GM18951 (cell line): Measurements from ENCODE around the gene LRP1.

Source experiments
- POLR2A ChIP-seq: IDR thresholded peaks from 4 replicates; pipeline ENCODE4 v1.6.1; 2011; ENCODE audit warnings: mild to moderate bottlenecking; ENCODE audit not compliant: insufficient read length, insufficient read depth; ENCODE audit errors: extremely low read depth
- in situ Hi-C: fragments of 300-500 bp; cut with MboI; formaldehyde crosslinking; loops from one replicate; pipeline ENCODE4 v1.12.0; 2022; ENCODE audit warnings: low sequenced_read_pairs, mixed read lengths, inconsistent platforms; ENCODE audit not compliant: unreplicated experiment

The LRP1 gene

GRCh38 chr12:57111031-57111734, 17.1 kb upstream of the LRP1 start, which contains the start of gene STAT6:
Gene STAT6, minus strand, starts transcription at chr12:57111362. Its CDS starts 3,084 bp downstream, at chr12:57108278.
- peak; percentile 70 for TF ChIP-seq POLR2A
- in situ Hi-C loops, result loop anchor here (10.0 kb wide), 1 partner anchor 106 kb away; the partner anchor contains the start of gene ZBTB39

DNA sequence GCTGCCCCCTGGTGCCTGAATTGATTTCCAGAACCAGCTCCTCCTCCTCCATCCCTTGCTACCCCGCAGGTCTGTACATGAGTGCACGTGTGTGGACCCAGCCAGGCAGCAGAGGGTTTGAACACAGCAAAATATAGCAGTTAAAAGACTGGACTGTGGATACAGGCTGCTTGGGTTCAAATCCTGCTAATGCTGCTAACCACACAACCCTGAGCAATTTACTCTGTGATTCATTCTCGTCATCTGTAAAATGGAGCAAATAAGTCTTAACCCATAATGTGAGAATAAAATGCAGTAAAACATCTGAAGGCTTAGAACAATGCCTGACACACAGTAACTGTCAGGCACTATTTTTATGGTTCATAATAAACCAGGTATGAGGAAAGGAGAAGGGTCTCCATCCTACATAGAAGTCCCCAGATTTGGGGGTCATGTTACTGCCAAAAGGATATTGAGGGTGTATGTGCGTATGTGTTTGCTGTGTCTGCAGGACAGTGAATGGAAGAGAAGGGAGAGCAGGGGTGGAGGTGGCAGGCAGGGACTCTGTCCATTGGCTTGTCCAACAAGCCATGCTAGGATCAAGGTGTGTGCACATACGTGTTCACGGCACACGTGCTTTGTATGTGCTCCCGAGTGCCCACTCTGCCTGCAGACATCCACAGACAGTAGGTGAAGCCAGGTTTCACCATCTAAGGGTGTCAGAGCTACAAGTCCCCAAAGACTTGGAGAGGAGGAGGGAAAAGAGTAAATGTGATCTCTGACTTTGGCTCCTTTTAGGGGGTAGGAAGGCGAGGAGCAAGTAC, 15.6 kb upstream of the LRP1 start:
- no peak for TF ChIP-seq POLR2A
- in situ Hi-C loops, result loop anchor here (10.0 kb wide), 1 partner anchor 108 kb away; the partner anchor contains the start of gene ZBTB39

DNA sequence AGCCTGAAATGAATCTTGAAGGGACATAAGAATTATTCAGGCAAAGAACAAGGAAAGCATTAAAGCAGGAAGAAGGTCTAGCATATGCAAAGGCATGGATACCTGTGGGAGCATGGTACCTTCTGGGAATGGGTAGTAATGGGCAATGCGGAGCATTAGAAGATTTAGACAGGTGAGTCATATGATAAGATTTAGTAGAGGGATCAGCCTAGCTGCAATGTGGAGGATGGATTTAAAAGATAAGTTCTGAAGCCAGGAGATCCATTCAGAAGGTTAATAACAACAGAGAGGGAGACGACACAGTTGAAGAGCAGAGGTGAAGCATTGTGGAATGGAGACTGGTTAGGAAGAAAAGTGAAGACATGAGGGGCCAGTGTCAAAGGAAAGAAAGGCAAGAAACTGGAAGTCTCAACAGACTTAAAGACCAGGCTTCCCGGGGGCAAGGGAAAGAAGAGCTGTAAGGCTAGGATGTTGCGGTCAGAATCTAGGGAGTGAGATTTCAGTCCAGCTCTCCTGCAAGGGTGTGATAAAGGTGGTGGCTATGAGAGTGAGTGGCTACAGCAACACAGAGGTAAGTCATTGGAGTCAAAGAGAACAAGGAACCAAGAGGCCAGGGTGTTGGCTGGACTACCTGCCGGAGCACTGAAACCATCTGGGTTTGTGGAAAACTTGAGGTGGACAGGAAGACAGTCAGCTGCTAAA, 11.6 kb upstream of the LRP1 start:
- in situ Hi-C loops, result loop anchor here (10.0 kb wide), 1 partner anchor 112 kb away; the partner anchor contains the start of gene ZBTB39

GRCh38 chr12:57118711-57119271, 9.5 kb upstream of the LRP1 start:
- no peak for TF ChIP-seq POLR2A
- in situ Hi-C loops, result loop anchor here (10.0 kb wide), 1 partner anchor 114 kb away; the partner anchor contains the start of gene ZBTB39

More for the DNA sequence above, 11.6 kb upstream of the LRP1 start:
- no peak for TF ChIP-seq POLR2A

DNA sequence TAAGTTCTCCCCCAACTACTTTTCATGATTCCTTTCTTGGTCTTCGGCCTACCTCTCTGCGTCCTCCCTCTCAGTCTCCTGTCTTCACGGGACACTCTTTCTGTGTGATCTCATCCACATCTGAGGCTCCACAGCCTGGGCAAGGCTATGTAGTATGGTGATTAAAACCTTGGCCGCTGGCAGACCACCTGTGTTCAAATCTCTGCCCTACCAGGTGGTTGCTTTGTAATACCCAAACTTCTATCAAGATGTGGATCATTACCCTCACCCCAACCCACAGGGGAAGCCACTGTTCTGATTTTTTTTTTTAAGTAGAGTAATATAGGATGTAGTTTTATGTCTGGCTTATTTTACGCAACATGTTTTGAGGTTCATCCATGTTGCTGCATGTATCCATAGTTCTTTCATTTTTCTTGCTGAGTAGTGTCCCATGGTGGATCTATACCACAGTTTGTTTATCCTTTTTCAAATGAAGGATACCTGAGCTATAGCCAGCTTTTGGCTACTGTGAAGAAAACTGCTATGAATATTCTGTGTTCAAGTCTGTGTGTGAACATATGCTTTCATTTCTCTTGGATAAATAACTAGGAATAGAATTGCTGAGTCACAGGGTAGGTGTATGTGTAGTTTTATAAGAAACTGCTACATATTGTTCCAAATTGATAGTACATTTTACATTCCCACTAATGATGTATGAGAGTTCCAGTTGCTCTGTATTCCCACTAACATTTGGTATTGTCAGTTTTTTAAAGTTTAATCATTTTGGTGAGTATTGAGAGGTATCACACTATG, 8.8 kb upstream of the LRP1 start:
- in situ Hi-C loops, result loop anchor here (5.0 to 10.0 kb wide), 2 partner anchors 58 to 115 kb away; partner anchors contain the start of gene ZBTB39
- no peak for TF ChIP-seq POLR2A

GRCh38 chr12:57120718-57121117, 7.6 kb upstream of the LRP1 start:
- in situ Hi-C loops, result loop anchor here (5.0 kb wide), 1 partner anchor 57 kb away; no protein-coding TSS in a partner anchor

DNA sequence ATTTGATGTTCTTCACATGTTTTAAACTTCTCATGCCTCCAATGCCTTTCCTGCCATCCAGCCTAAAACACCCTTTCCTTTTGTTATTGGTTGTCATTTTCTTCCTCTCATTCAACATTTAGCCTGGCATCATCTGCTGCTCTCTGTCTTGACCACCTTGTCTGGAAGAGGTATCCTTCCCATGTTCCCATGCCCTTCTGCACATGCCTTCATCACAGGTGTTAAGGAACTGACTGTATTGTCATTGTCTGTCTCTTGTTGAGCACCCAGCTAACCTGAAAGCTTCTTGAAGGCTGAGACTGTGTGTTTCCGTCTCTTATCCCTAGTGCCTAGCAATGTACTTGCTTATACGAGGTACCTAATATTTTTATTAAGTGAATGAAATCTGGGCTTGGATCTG, 4.5 kb upstream of the LRP1 start:
- TF ChIP-seq POLR2A, result no peak
- in situ Hi-C loops, result loop anchor here (5.0 kb wide), 1 partner anchor 53 kb away; no protein-coding TSS in a partner anchor

- in situ Hi-C loops, result loop anchor here (5.0 kb wide), 1 partner anchor 53 kb away; no protein-coding TSS in a partner anchor
These were observed 3.9 kb upstream of the LRP1 start for GRCh38 chr12:57124261-57124877.

GRCh38 chr12:57126061-57126460, 2.2 kb upstream of the LRP1 start:
- in situ Hi-C loops, result no loop called here
- no peak for TF ChIP-seq POLR2A

More at GRCh38 chr12:57124261-57124877, 3.9 kb upstream of the LRP1 start:
- no peak for TF ChIP-seq POLR2A

GRCh38 chr12:57126561-57126960, 1.7 kb upstream of the LRP1 start:
- no peak for TF ChIP-seq POLR2A
- in situ Hi-C loops, result no loop called here

DNA sequence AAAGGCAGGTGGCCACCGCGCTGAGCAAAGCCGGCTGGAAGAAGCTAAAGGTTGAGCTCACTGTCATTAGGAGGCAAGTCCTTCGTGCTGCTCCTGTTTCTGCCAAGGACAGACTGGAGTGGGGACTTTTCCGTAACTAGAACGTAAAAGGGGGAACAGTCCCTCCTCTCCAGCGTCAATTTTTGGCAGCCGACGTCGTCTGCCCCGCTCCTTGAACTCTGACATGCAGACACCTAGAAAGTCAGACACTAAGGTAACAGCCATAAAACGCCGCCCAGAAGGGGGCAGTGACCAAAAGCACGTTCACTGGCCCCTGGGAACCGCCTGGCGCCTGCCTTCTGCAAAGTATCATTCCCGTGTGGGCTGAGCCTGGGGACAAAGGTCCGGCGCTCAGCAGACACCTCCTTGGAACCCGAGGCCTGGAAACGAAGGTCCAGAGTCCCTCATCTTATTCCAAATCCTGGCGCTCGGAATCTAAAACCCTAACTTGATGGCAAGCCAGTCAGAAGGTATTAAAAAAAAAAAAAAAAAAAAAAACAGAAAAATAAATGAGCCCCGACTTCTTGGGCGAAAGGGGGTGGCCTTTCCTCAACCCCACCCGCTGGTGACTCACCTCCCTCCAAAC, 1.1 kb upstream of the LRP1 start:
- TF ChIP-seq POLR2A, result no peak
- in situ Hi-C loops, result no loop called here
